ENCODE measurements around the gene ZC3H18. TPM values are rescaled to one million over a fixed set of nuclear protein-coding genes. Genes with fewer than 3 reads are reported as not detected.

The ZC3H18 gene
- total RNA-seq, 1 experiment from 2014 or later, result 57.8 TPM

GRCh38 chr16:88635671-88636319 lies 65.6 kb downstream of the ZC3H18 start:
- intact Hi-C loops (cut with micrococcal nuclease), result no loop called here
- no TSS peak for BruUV-seq (replicated peaks)
- Histone ChIP-seq H4K20me1 (ENCODE audit: insufficient read depth) (no peaks in the 10 kb centered on the region), H3K9me3 (ENCODE audit: control insufficient read depth in 1 of 2, insufficient read depth in 1 of 2, low read depth in 1 of 2, low read length in 2 of 2) (no peaks in the 10 kb centered on the region), H3K36me3 (ENCODE audit: control insufficient read depth in 1 of 2, insufficient read depth in 2 of 2, low read length in 2 of 2) (peaks cover 14% of the 10 kb centered on the region in 2 experiments; a peak in 3 of 4 replicates), H3K9me2 (ENCODE audit: insufficient read depth) (no peaks in the 10 kb centered on the region), H2AFZ (ENCODE audit: low read depth, low read length, poor library complexity, severe bottlenecking) (no peak overlapping the region), H3K4me3 (replicated peaks in 1 of 2; ENCODE audit: low read depth in 1 of 2, low read length in 2 of 2) (no peak overlapping the region), H3K27me3 (ENCODE audit: insufficient read depth, low read length) (no peaks in the 10 kb centered on the region), H3K4me1 (ENCODE audit: control insufficient read depth in 1 of 2, insufficient read depth in 2 of 2, low read length in 2 of 2) (peaks cover 7 to 32% of the 10 kb centered on the region in 2 experiments; a peak in 2 of 4 replicates), H3K9ac (ENCODE audit: low read length) (no peak overlapping the region), H3K79me2 (ENCODE audit: insufficient read depth, low read length) (no peaks in the 10 kb centered on the region), H3K27ac (ENCODE audit: low read depth, low read length) (no peak overlapping the region), H3K4me2 (ENCODE audit: low read length) (no peak overlapping the region)
- TF ChIP-seq FOSL1 (IDR thresholded peaks at IDR 0.05; ENCODE audit: low read depth) (no peak), CEBPB (IDR thresholded peaks at IDR 0.05; ENCODE audit: low read depth) (no peak), POLR2A (IDR thresholded peaks at IDR 0.05; ENCODE audit: borderline replicate concordance, extremely low read depth, insufficient read depth, insufficient read length) (no peak), SP1 (IDR thresholded peaks at IDR 0.05; ENCODE audit: low read depth) (no peak), SRF (IDR thresholded peaks at IDR 0.05; ENCODE audit: low read depth) (no peak), CTCF (IDR thresholded peaks at IDR 0.05 in 2 of 3, conservative IDR thresholded peaks at IDR 0.05 in 1 of 3; ENCODE audit: borderline replicate concordance in 1 of 3, insufficient read depth in 1 of 3, low read depth in 2 of 3, low read length in 2 of 3) (no peak), YY1 (IDR thresholded peaks at IDR 0.05; ENCODE audit: extremely low read depth, insufficient replicate concordance, low read depth, low read length) (no peak), RAD21 (IDR thresholded peaks at IDR 0.05; ENCODE audit: low read depth) (no peak), ATF3 (IDR thresholded peaks at IDR 0.05) (no peak), MAX (IDR thresholded peaks at IDR 0.05) (no peak), ZBTB33 (IDR thresholded peaks at IDR 0.05; ENCODE audit: extremely low read depth, insufficient replicate concordance, low read length) (no peak), SIN3A (IDR thresholded peaks at IDR 0.05; ENCODE audit: low read depth) (no peak), POLR2AphosphoS5 (IDR thresholded peaks at IDR 0.05; ENCODE audit: low read depth, low read length) (no peak), REST (IDR thresholded peaks at IDR 0.05; ENCODE audit: low read depth) (no peak), EGR1 (IDR thresholded peaks at IDR 0.05; ENCODE audit: low read depth) (no peak), ZNF274 (IDR thresholded peaks at IDR 0.05; ENCODE audit: low read depth, low read length) (no peak)
- CTCF ChIA-PET, result no interaction called here
- RAD21 ChIA-PET (ENCODE audit: low non-redundant PET in 1 of 2, low total read pairs in 2 of 2, uncharacterized antibody in 2 of 2, unreplicated experiment in 2 of 2), result interaction anchor here in 1 of 2 experiments (0.7 kb wide), 1 partner anchor 157 kb away, joined by 3 read pairs; no protein-coding TSS in a partner anchor
- DNase-seq (ENCODE audit: low read depth, low spot score), result no peak
- ATAC-seq, result no peak
- POLR2A ChIA-PET, result no interaction called here
